ENCODE data around the gene DIS3. TPM values are rescaled to one million over a fixed set of nuclear protein-coding genes. Genes with fewer than 3 reads are reported as not detected.
A peak's percentile ranks its signal among the peaks of the same experiment; 100 is the strongest.

DIS3 gene
- total RNA-seq, 1 experiment from 2014 or later, result 21.8 TPM

- no TSS peak for BruUV-seq (replicated peaks)
- no peak for ATAC-seq
- intact Hi-C loops (cut with micrococcal nuclease; ENCODE audit: unreplicated experiment), result no loop called here
- Histone ChIP-seq H3K36me3 (ENCODE audit: control insufficient read depth, insufficient read depth, low read length) (peaks cover 15% of the 10 kb centered on the region), H3K4me1 (ENCODE audit: control insufficient read depth, insufficient read depth, low read length) (peaks cover 3% of the 10 kb centered on the region; the same call in 1 of the 2 replicates), H3K9me3 (ENCODE audit: control insufficient read depth, insufficient read depth, low read depth, low read length) (no peaks in the 10 kb centered on the region), H3K27me3 (ENCODE audit: control insufficient read depth, insufficient read depth, low read length) (no peaks in the 10 kb centered on the region), H3K27ac (ENCODE audit: low read length) (peak overlapping the region; percentile 95), H3K4me3 (ENCODE audit: low read depth in 2 of 2, low read length in 2 of 2) (peak overlapping the region; percentile 84 to 93)
- TF ChIP-seq CTCF (IDR thresholded peaks at IDR 0.05), result no peak
- no peak for TF ChIP-seq REST (IDR thresholded peaks at IDR 0.05; ENCODE audit: insufficient read depth in 1 of 2, low read depth in 2 of 2, low read length in 1 of 2)
- no peak for TF ChIP-seq POLR2AphosphoS5 (IDR thresholded peaks at IDR 0.05; ENCODE audit: low read depth, low read length)
- TF ChIP-seq SIN3A (IDR thresholded peaks at IDR 0.05; ENCODE audit: borderline replicate concordance, insufficient read depth, low read depth, low read length), result no peak
- no peak for TF ChIP-seq TCF7L2 (IDR thresholded peaks at IDR 0.05; ENCODE audit: low read depth, low read length)
- POLR2A ChIA-PET, result no interaction called here
- CTCF ChIA-PET, result no interaction called here
- no peak for DNase-seq (ENCODE audit: low read depth, low spot score)
- in situ Hi-C loops (cut with HindIII; ENCODE audit: low pct_unique_long_range_greater_than_20kb, low sequenced_read_pairs), result no loop called here
Observed at GRCh38 chr13:72782717-72783116, 1.0 kb upstream of the DIS3 start.

GRCh38 chr13:72774019-72774418 lies 7.7 kb downstream of the DIS3 start:
- ATAC-seq (no peak), DNase-seq (ENCODE audit: low read depth, low spot score) (no peak)
- no peaks in the 10 kb centered on the region for H3K4me1 ChIP-seq (ENCODE audit: control insufficient read depth, insufficient read depth, low read length)
- ChIA-PET CTCF (no interaction called here), POLR2A (no interaction called here)
- intact Hi-C loops (cut with micrococcal nuclease; ENCODE audit: unreplicated experiment), result no loop called here
- no peak overlapping the region for H3K4me3 ChIP-seq (ENCODE audit: low read depth in 2 of 2, low read length in 2 of 2)
- no peak for TF ChIP-seq REST (IDR thresholded peaks at IDR 0.05; ENCODE audit: insufficient read depth in 1 of 2, low read depth in 2 of 2, low read length in 1 of 2)
- TF ChIP-seq POLR2AphosphoS5 (IDR thresholded peaks at IDR 0.05; ENCODE audit: low read depth, low read length), result no peak
- TF ChIP-seq CTCF (IDR thresholded peaks at IDR 0.05), result no peak
- TF ChIP-seq TCF7L2 (IDR thresholded peaks at IDR 0.05; ENCODE audit: low read depth, low read length), result no peak
- TF ChIP-seq SIN3A (IDR thresholded peaks at IDR 0.05; ENCODE audit: borderline replicate concordance, insufficient read depth, low read depth, low read length), result no peak
- in situ Hi-C loops (cut with HindIII; ENCODE audit: low pct_unique_long_range_greater_than_20kb, low sequenced_read_pairs), result no loop called here
- H3K9me3 ChIP-seq (ENCODE audit: control insufficient read depth, insufficient read depth, low read depth, low read length), result no peaks in the 10 kb centered on the region
- peaks cover 71% of the 10 kb centered on the region for H3K36me3 ChIP-seq (ENCODE audit: control insufficient read depth, insufficient read depth, low read length)
- H3K27ac ChIP-seq (ENCODE audit: low read length), result no peak overlapping the region
- H3K27me3 ChIP-seq (ENCODE audit: control insufficient read depth, insufficient read depth, low read length), result no peaks in the 10 kb centered on the region
- BruUV-seq (replicated peaks), result no TSS peak
